Trophoblast cell (in vitro differentiated cells and primary cell): ENCODE data around the gene POLR3K.

ENCODE experiments used
- DNase-seq, 2 donors: peaks; one replicate each; pipeline ENCODE4 v3.0.0-alpha.2; 2016
- H2AFZ ChIP-seq: 2 replicates; pipeline ENCODE4 v1.6.1; 2013; ENCODE audit warnings: low read length, moderate library complexity, mild to moderate bottlenecking; ENCODE audit not compliant: insufficient read depth, poor library complexity
- H2AK5ac ChIP-seq: 2 replicates; pipeline ENCODE4 v1.6.1; 2013; ENCODE audit warnings: mild to moderate bottlenecking, low read length
- H2BK120ac ChIP-seq: 2 replicates; pipeline ENCODE4 v1.6.1; 2013; ENCODE audit warnings: low read length, mild to moderate bottlenecking, moderate library complexity; ENCODE audit not compliant: insufficient read depth, poor library complexity
- H2BK12ac ChIP-seq: 2 replicates; pipeline ENCODE4 v1.6.1; 2013; ENCODE audit warnings: mild to moderate bottlenecking, low read length, moderate library complexity
- H2BK5ac ChIP-seq: 2 replicates; pipeline ENCODE4 v1.6.1; 2013; ENCODE audit warnings: low read length, low read depth, moderate library complexity, mild to moderate bottlenecking; ENCODE audit not compliant: poor library complexity
- H3K14ac ChIP-seq: 2 replicates; pipeline ENCODE4 v1.6.1; 2013; ENCODE audit warnings: mild to moderate bottlenecking, low read length
- H3K18ac ChIP-seq: 2 replicates; pipeline ENCODE4 v1.6.1; 2013; ENCODE audit warnings: mild to moderate bottlenecking, low read length
- H3K23ac ChIP-seq: 2 replicates; pipeline ENCODE4 v1.6.1; 2013; ENCODE audit warnings: low read length
- H3K27ac ChIP-seq: 2 replicates; pipeline ENCODE4 v1.5.1; 2013; ENCODE audit warnings: low read depth, mild to moderate bottlenecking, inconsistent platforms, low read length, moderate library complexity
- H3K27me3 ChIP-seq: 2 replicates; pipeline ENCODE4 v1.6.1; 2013; ENCODE audit warnings: inconsistent platforms, mild to moderate bottlenecking, low read length, moderate library complexity; ENCODE audit not compliant: insufficient read depth
- H3K36me3 ChIP-seq, 2 experiments: 1 replicate in 1 of 2; 2 replicates in 1 of 2; pipeline ENCODE4 v1.6.1; 2013; ENCODE audit warnings: low read length in 2 of 2, mild to moderate bottlenecking in 2 of 2, moderate library complexity in 1 of 2; ENCODE audit not compliant: insufficient read depth in 2 of 2, control insufficient read depth in 1 of 2
- H3K4ac ChIP-seq: 2 replicates; pipeline ENCODE4 v1.6.1; 2013; ENCODE audit warnings: low read depth, mild to moderate bottlenecking, low read length, moderate library complexity
- H3K4me1 ChIP-seq, 2 experiments: 1 replicate in 1 of 2; 2 replicates in 1 of 2; pipeline ENCODE4 v1.6.1; 2013; ENCODE audit warnings: low read length in 2 of 2, mild to moderate bottlenecking in 2 of 2, moderate library complexity in 1 of 2; ENCODE audit not compliant: insufficient read depth in 2 of 2, control insufficient read depth in 1 of 2
- H3K4me2 ChIP-seq: 2 replicates; pipeline ENCODE4 v1.6.1; 2013; ENCODE audit warnings: inconsistent platforms, mild to moderate bottlenecking, low read length, moderate library complexity
- H3K4me3 ChIP-seq: 2 replicates; pipeline ENCODE4 v1.5.1; 2013; ENCODE audit warnings: mild to moderate bottlenecking, low read depth, low read length, inconsistent platforms
- H3K79me1 ChIP-seq: one replicate; pipeline ENCODE4 v1.6.1; 2013; ENCODE audit warnings: low read length
- H3K79me2 ChIP-seq: 2 replicates; pipeline ENCODE4 v1.6.1; 2013; ENCODE audit warnings: low read length, mild to moderate bottlenecking; ENCODE audit not compliant: control insufficient read depth, insufficient read depth, poor library complexity
- H3K9ac ChIP-seq: 2 replicates; pipeline ENCODE4 v1.6.1; 2013; ENCODE audit warnings: mild to moderate bottlenecking, low read length
- H3K9me3 ChIP-seq: 2 replicates; pipeline ENCODE4 v1.6.1; 2013; ENCODE audit warnings: low read depth, mild to moderate bottlenecking, control low read depth, inconsistent platforms, low read length; ENCODE audit not compliant: insufficient read depth
- H4K12ac ChIP-seq: 2 replicates; pipeline ENCODE4 v1.6.1; 2013; ENCODE audit warnings: low read depth, mild to moderate bottlenecking, low read length, moderate library complexity
- H4K8ac ChIP-seq: 2 replicates; pipeline ENCODE4 v1.6.1; 2013; ENCODE audit warnings: low read depth, mild to moderate bottlenecking, low read length, moderate library complexity
- H4K91ac ChIP-seq: one replicate; pipeline ENCODE4 v1.6.1; 2013; ENCODE audit warnings: low read depth, mild to moderate bottlenecking, low read length, moderate library complexity
- WGBS: extraction: QIAGEN DNeasy Blood & Tissue Kit; methylation state at CpG from one replicate; pipeline ENCODE4 v1.1.7; 2013; ENCODE audit warnings: missing lambda C conversion rate; ENCODE audit not compliant: insufficient read length, insufficient coverage; ENCODE audit errors: extremely low coverage; 5-methylcytosine and 5-hydroxymethylcytosine counted together

Gene POLR3K

GRCh38 chr16:63466-63865 lies 10.1 kb upstream of the POLR3K start:
- no peak overlapping the region for H3K4me2 ChIP-seq
- no peak overlapping the region for H2BK5ac ChIP-seq
- no peak overlapping the region for H2AFZ ChIP-seq
- H3K4me3 ChIP-seq = no peak overlapping the region
- no peak for DNase-seq
- H3K4ac ChIP-seq = no peak overlapping the region
- H3K18ac ChIP-seq = no peak overlapping the region
- H3K79me1 ChIP-seq = no peaks in the 10 kb centered on the region
- no CpG with 5 or more reads among the region's 16 CpGs for WGBS
- no peak overlapping the region for H4K12ac ChIP-seq
- no peak overlapping the region for H3K23ac ChIP-seq
- no peak overlapping the region for H2BK120ac ChIP-seq
- no peak overlapping the region for H4K8ac ChIP-seq
- no peak overlapping the region for H4K91ac ChIP-seq
- peaks cover 2% of the 10 kb centered on the region for H3K9me3 ChIP-seq
- H2AK5ac ChIP-seq = no peak overlapping the region
- no peaks in the 10 kb centered on the region for H3K27me3 ChIP-seq
- H3K14ac ChIP-seq = no peak overlapping the region
- H3K4me1 ChIP-seq = peaks cover under 1 to 2% of the 10 kb centered on the region in 2 experiments
- H3K79me2 ChIP-seq = no peaks in the 10 kb centered on the region
- H3K27ac ChIP-seq = no peak overlapping the region
- no peak overlapping the region for H2BK12ac ChIP-seq
- H3K36me3 ChIP-seq = peaks cover 67 to 68% of the 10 kb centered on the region in 2 experiments
- H3K9ac ChIP-seq = no peak overlapping the region

- Histone ChIP-seq H3K4me2 (no peak overlapping the region), H2BK120ac (no peak overlapping the region), H4K12ac (no peak overlapping the region), H3K79me2 (no peaks in the 10 kb centered on the region), H3K27me3 (no peaks in the 10 kb centered on the region), H3K36me3 (peaks cover 72 to 73% of the 10 kb centered on the region in 2 experiments), H3K27ac (no peak overlapping the region), H2AK5ac (no peak overlapping the region), H3K23ac (no peak overlapping the region), H3K14ac (no peak overlapping the region), H2BK5ac (no peak overlapping the region), H3K4me3 (no peak overlapping the region), H3K79me1 (no peaks in the 10 kb centered on the region), H3K4ac (no peak overlapping the region), H3K18ac (no peak overlapping the region), H3K4me1 (no peaks in the 10 kb centered on the region), H4K8ac (no peak overlapping the region), H3K9ac (no peak overlapping the region), H2BK12ac (no peak overlapping the region), H2AFZ (no peak overlapping the region), H4K91ac (no peak overlapping the region), H3K9me3 (peaks cover 2% of the 10 kb centered on the region)
- WGBS = no CpG with 5 or more reads among the region's 21 CpGs
- no peak for DNase-seq
Measured at GRCh38 chr16:62968-63391, 9.6 kb upstream of the POLR3K start.

DNA sequence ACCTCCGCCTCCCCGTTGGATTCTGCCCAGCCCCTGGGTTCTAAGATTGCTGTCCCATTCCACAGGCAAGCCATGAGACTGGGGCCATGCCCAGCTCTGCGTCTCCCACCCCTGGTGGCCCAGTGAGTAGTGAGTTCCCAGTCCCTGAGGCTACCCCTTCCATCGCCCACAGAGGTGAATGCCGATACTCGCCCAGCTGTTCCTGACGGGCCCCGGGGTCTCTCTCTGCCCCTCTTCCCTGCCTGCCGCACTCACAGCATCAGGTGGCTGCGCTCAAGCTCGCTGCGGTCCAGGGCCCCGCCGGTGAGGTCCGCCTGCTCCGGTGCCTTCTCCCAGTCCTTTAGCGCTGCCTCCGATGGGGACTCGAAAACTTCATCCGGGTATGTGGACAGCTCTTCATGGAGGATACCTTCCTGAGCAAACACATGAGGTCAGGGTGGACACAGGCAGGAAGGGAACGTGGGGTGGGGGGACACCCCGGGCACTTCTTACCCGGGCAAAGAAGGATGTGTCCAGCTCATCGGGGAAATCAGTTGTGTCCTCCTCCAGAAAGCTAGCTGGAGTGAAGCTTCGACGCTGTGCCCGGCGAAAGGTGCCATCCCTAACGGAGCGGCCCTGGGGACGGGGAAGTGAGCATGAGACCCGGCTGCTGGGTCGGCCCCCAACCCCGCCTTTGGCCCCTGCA lies 9.0 kb upstream of the POLR3K start:
- Histone ChIP-seq H3K18ac (no peak overlapping the region), H3K9ac (no peak overlapping the region), H3K79me2 (no peaks in the 10 kb centered on the region), H3K79me1 (no peaks in the 10 kb centered on the region), H3K4me3 (no peak overlapping the region), H3K27ac (no peak overlapping the region), H4K12ac (no peak overlapping the region), H2AFZ (no peak overlapping the region), H3K27me3 (no peaks in the 10 kb centered on the region), H2AK5ac (no peak overlapping the region), H2BK120ac (no peak overlapping the region), H2BK12ac (no peak overlapping the region), H3K9me3 (peaks cover 2% of the 10 kb centered on the region), H3K4ac (no peak overlapping the region), H2BK5ac (no peak overlapping the region), H3K4me1 (no peaks in the 10 kb centered on the region), H3K23ac (no peak overlapping the region), H3K4me2 (no peak overlapping the region), H4K8ac (no peak overlapping the region), H3K14ac (no peak overlapping the region), H4K91ac (no peak overlapping the region), H3K36me3 (peaks cover 74 to 76% of the 10 kb centered on the region in 2 experiments)
- DNase-seq = no peak
- no CpG with 5 or more reads among the region's 34 CpGs for WGBS

DNA sequence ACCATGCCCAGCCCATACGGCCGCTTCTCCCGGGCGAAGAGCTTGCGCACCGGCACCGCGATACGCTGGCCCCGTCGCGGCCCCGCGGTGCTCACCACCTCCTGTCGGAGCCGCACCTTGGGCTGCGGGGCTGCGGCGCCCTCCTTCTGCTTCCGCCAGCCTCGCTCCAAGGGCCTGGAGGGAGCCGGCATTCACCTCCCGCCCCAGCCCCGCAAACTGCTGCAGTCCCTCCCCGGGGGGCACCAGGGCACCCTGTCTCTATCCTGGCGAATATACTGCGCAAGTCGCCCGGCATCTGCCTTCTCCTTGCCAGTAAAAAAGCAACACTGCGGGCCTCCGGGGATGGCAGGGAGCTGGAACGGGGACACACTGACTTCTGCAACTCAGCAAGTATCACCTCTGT lies 8.5 kb upstream of the POLR3K start:
- DNase-seq = no peak
- Histone ChIP-seq H3K79me1 (no peaks in the 10 kb centered on the region), H3K14ac (no peak overlapping the region), H2BK12ac (no peak overlapping the region), H4K8ac (no peak overlapping the region), H3K9me3 (peaks cover 2% of the 10 kb centered on the region), H2BK120ac (no peak overlapping the region), H3K4ac (no peak overlapping the region), H3K36me3 (peaks cover 79 to 81% of the 10 kb centered on the region in 2 experiments), H3K4me2 (no peak overlapping the region), H3K27me3 (no peaks in the 10 kb centered on the region), H2BK5ac (no peak overlapping the region), H3K27ac (no peak overlapping the region), H3K18ac (no peak overlapping the region), H3K4me3 (no peak overlapping the region), H2AK5ac (no peak overlapping the region), H3K4me1 (no peaks in the 10 kb centered on the region), H3K79me2 (no peaks in the 10 kb centered on the region), H2AFZ (no peak overlapping the region), H3K23ac (no peak overlapping the region), H4K12ac (no peak overlapping the region), H4K91ac (no peak overlapping the region), H3K9ac (no peak overlapping the region)
- no CpG with 5 or more reads among the region's 32 CpGs for WGBS
